ENCODE data around the gene PPT1.

DNA sequence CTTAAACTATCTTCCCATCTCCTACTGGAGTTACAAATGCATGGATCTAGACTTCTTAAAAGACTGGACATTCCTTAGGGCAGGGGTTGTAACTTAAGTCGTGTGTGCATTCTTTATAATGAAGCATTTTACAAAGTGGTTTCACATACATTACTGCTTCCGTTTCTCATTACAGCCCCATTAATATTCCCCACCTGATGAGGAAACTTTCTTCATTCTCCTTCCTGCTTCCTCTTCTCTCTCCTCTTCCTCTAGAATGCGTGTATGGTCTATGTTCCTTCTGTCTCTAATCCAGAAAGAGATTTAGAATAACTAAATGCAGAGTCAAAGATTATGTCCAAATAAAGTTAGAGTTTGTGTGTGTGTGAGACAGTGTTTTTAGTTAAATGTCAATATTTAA, 58.4 kb downstream of the PPT1 start:
- TF ChIP-seq, protein P1, sequence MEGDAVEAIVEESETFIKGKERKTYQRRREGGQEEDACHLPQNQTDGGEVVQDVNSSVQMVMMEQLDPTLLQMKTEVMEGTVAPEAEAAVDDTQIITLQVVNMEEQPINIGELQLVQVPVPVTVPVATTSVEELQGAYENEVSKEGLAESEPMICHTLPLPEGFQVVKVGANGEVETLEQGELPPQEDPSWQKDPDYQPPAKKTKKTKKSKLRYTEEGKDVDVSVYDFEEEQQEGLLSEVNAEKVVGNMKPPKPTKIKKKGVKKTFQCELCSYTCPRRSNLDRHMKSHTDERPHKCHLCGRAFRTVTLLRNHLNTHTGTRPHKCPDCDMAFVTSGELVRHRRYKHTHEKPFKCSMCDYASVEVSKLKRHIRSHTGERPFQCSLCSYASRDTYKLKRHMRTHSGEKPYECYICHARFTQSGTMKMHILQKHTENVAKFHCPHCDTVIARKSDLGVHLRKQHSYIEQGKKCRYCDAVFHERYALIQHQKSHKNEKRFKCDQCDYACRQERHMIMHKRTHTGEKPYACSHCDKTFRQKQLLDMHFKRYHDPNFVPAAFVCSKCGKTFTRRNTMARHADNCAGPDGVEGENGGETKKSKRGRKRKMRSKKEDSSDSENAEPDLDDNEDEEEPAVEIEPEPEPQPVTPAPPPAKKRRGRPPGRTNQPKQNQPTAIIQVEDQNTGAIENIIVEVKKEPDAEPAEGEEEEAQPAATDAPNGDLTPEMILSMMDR (IDR thresholded peaks at IDR 0.05; ENCODE audit: poor library complexity), result no peak
- TF ChIP-seq EZH2 (IDR thresholded peaks at IDR 0.05; ENCODE audit: borderline replicate concordance) (no peak), EZH2phosphoT487 (IDR thresholded peaks at IDR 0.05; ENCODE audit: low read depth, severe bottlenecking, unreplicated experiment) (no peak)
